H9 (cell line): ENCODE measurements around the gene SLC34A1. TPM values are rescaled to one million over a fixed set of nuclear protein-coding genes. Genes with fewer than 3 reads are reported as not detected.

Experiments
- DNase-seq: peaks from one replicate; pipeline ENCODE4 v3.0.0-alpha.2; 2017
- H2AFZ ChIP-seq: one replicate; pipeline ENCODE4 v1.6.1; 2013; ENCODE audit warnings: mild to moderate bottlenecking, low read length, control low read depth, moderate library complexity
- H2AK5ac ChIP-seq: 2 replicates; pipeline ENCODE4 v1.6.1; 2013; ENCODE audit warnings: low read length, control low read depth, mixed read lengths; ENCODE audit not compliant: insufficient read length
- H2BK120ac ChIP-seq: one replicate; pipeline ENCODE4 v1.6.1; 2013; ENCODE audit warnings: low read depth, mild to moderate bottlenecking, low read length, control low read depth, inconsistent platforms; ENCODE audit not compliant: poor library complexity, severe bottlenecking
- H2BK12ac ChIP-seq: 2 replicates; pipeline ENCODE4 v1.6.1; 2013; ENCODE audit warnings: low read length, control low read depth, mixed read lengths, low read depth; ENCODE audit not compliant: insufficient read length
- H2BK15ac ChIP-seq: 2 replicates; pipeline ENCODE4 v1.6.1; 2013; ENCODE audit warnings: low read depth, low read length, control low read depth
- H2BK20ac ChIP-seq: one replicate; pipeline ENCODE4 v1.6.1; 2013; ENCODE audit warnings: low read depth, mild to moderate bottlenecking, low read length, control low read depth, inconsistent platforms; ENCODE audit not compliant: poor library complexity, severe bottlenecking
- H2BK5ac ChIP-seq: 2 replicates; pipeline ENCODE4 v1.6.1; 2013; ENCODE audit warnings: low read length, control low read depth, mixed read lengths; ENCODE audit not compliant: insufficient read length
- H3K14ac ChIP-seq: 2 replicates; pipeline ENCODE4 v1.6.1; 2013; ENCODE audit warnings: low read length, control low read depth; ENCODE audit not compliant: insufficient read depth
- H3K18ac ChIP-seq: 2 replicates; pipeline ENCODE4 v1.6.1; 2013; ENCODE audit warnings: low read depth, mild to moderate bottlenecking, mixed read lengths, low read length, control low read depth; ENCODE audit not compliant: insufficient read length
- H3K23ac ChIP-seq: 2 replicates; pipeline ENCODE4 v1.6.1; 2013; ENCODE audit warnings: low read length, control low read depth, mixed read lengths, low read depth; ENCODE audit not compliant: insufficient read length
- H3K23me2 ChIP-seq: 2 replicates; pipeline ENCODE4 v1.6.1; 2013; ENCODE audit warnings: low read depth, mild to moderate bottlenecking, mixed read lengths, low read length, control low read depth; ENCODE audit not compliant: insufficient read length, poor library complexity, severe bottlenecking
- H3K27ac ChIP-seq: 2 replicates; pipeline ENCODE4 v1.5.1; 2013; ENCODE audit warnings: low read length, control low read depth, mixed read lengths, low read depth; ENCODE audit not compliant: insufficient read length
- H3K27me3 ChIP-seq: 2 replicates; pipeline ENCODE4 v1.6.1; 2013; ENCODE audit warnings: low read length, control low read depth, inconsistent platforms; ENCODE audit not compliant: insufficient read depth
- H3K4ac ChIP-seq: 2 replicates; pipeline ENCODE4 v1.6.1; 2013; ENCODE audit warnings: low read depth, mild to moderate bottlenecking, control low read depth, inconsistent platforms, low read length, moderate library complexity
- H3K4me1 ChIP-seq: 2 replicates; pipeline ENCODE4 v1.6.1; 2013; ENCODE audit warnings: low read length, control low read depth, inconsistent platforms; ENCODE audit not compliant: insufficient read depth
- H3K4me2 ChIP-seq: 2 replicates; pipeline ENCODE4 v1.6.1; 2013; ENCODE audit warnings: low read length, control low read depth, mixed read lengths; ENCODE audit not compliant: insufficient read length, insufficient read depth
- H3K56ac ChIP-seq: 2 replicates; pipeline ENCODE4 v1.6.1; 2013; ENCODE audit warnings: low read depth, mild to moderate bottlenecking, mixed read lengths, low read length, control low read depth; ENCODE audit not compliant: insufficient read length
- H3K79me1 ChIP-seq: 2 replicates; pipeline ENCODE4 v1.6.1; 2013; ENCODE audit warnings: low read depth, mild to moderate bottlenecking, moderate library complexity, low read length, control low read depth, inconsistent platforms; ENCODE audit not compliant: insufficient read depth, poor library complexity, severe bottlenecking
- H3K79me2 ChIP-seq: 2 replicates; pipeline ENCODE4 v1.6.1; 2013; ENCODE audit warnings: low read length, control low read depth, inconsistent platforms; ENCODE audit not compliant: insufficient read depth
- H3K9ac ChIP-seq: 2 replicates; pipeline ENCODE4 v1.6.1; 2013; ENCODE audit warnings: low read length, control low read depth, mixed read lengths; ENCODE audit not compliant: insufficient read length; ENCODE audit errors: extremely low read depth
- H3K9me3 ChIP-seq: one replicate; pipeline ENCODE4 v1.6.1; 2013; ENCODE audit warnings: low read depth, low read length, inconsistent platforms; ENCODE audit not compliant: control insufficient read depth
- H3T11ph ChIP-seq: one replicate; pipeline ENCODE4 v1.6.1; 2013; ENCODE audit warnings: mild to moderate bottlenecking, low read length, control low read depth, inconsistent platforms
- H4K20me1 ChIP-seq: one replicate; pipeline ENCODE4 v1.6.1; 2013; ENCODE audit not compliant: control insufficient read depth, insufficient read length, insufficient read depth
- H4K5ac ChIP-seq: 2 replicates; pipeline ENCODE4 v1.6.1; 2013; ENCODE audit warnings: low read depth, mild to moderate bottlenecking, mixed read lengths, low read length, control low read depth; ENCODE audit not compliant: insufficient read length
- H4K8ac ChIP-seq: replicated peaks from 2 replicates; pipeline ENCODE4 v1.6.1; 2013; ENCODE audit warnings: low read length, control low read depth, mixed read lengths, low read depth; ENCODE audit not compliant: insufficient read length
- H4K91ac ChIP-seq: 2 replicates; pipeline ENCODE4 v1.6.1; 2013; ENCODE audit warnings: low read depth, mild to moderate bottlenecking, moderate library complexity, mixed read lengths, low read length, control low read depth; ENCODE audit not compliant: insufficient read length
- H3K27ac Mint-ChIP-seq, 3 experiments: 2 replicates in 2 of 3; 3 replicates in 1 of 3; pipeline ENCODE4 v1.8.0; 2020 to 2021; ENCODE audit warnings: mixed read lengths in 3 of 3, mild to moderate bottlenecking in 1 of 3, moderate library complexity in 1 of 3
- H3K27me3 Mint-ChIP-seq: 2 replicates; pipeline ENCODE4 v1.8.0; 2021; ENCODE audit warnings: low read depth, mild to moderate bottlenecking, moderate library complexity, mixed read lengths
- H3K36me3 Mint-ChIP-seq, 3 experiments: 2 replicates in 2 of 3; 3 replicates in 1 of 3; pipeline ENCODE4 v1.8.0; 2020 to 2021; ENCODE audit warnings: low read depth in 3 of 3, mixed read lengths in 3 of 3; ENCODE audit not compliant: insufficient read depth in 1 of 3
- H3K4me1 Mint-ChIP-seq, 2 experiments: 2 replicates each; pipeline ENCODE4 v1.8.0; 2020; ENCODE audit warnings: mixed read lengths in 2 of 2
- H3K4me3 Mint-ChIP-seq, 2 experiments: 2 replicates in 1 of 2; 3 replicates in 1 of 2; pipeline ENCODE4 v1.8.0; 2020 to 2021; ENCODE audit warnings: mild to moderate bottlenecking in 2 of 2, mixed read lengths in 2 of 2, moderate library complexity in 1 of 2
- H3K9me3 Mint-ChIP-seq, 2 experiments: 2 replicates in 1 of 2; 3 replicates in 1 of 2; pipeline ENCODE4 v1.8.0; 2020; ENCODE audit warnings: mild to moderate bottlenecking in 2 of 2, mixed read lengths in 2 of 2, moderate library complexity in 1 of 2
- CTCF ChIP-seq: fragments of 200-600 bp; sonication (generic); conservative IDR thresholded peaks from 3 replicates; pipeline ENCODE4 v1.8.0; 2021; ENCODE audit warnings: antibody characterized with exemption, mild to moderate bottlenecking
- WGBS: extraction: QIAGEN DNeasy Blood & Tissue Kit; methylation state at CpG from one replicate; pipeline ENCODE4 v1.1.7; 2013; ENCODE audit warnings: missing lambda C conversion rate, low lambda C conversion rate, mixed read lengths; ENCODE audit not compliant: insufficient read length; ENCODE audit errors: extremely low coverage; 5-methylcytosine and 5-hydroxymethylcytosine counted together
- total RNA-seq: library from RNA; stranded (reverse); gene quantifications from 2 replicates; pipeline ENCODE4 v1.2.1, GENCODE V29; 2021

Gene SLC34A1
- total RNA-seq, 1 experiment from 2014 or later = not detected

- H4K5ac ChIP-seq = no peak overlapping the region
- no peak overlapping the region for H2BK12ac ChIP-seq
- no peak overlapping the region for H4K8ac ChIP-seq
- no peaks in the 10 kb centered on the region for H3K27me3 ChIP-seq
- H2AK5ac ChIP-seq = no peak overlapping the region
- H3K4me2 ChIP-seq = no peak overlapping the region
- H3K23me2 ChIP-seq = no peaks in the 10 kb centered on the region
- no peak overlapping the region for H3K4ac ChIP-seq
- TF ChIP-seq CTCF = no peak
- WGBS = no CpG with 5 or more reads among the region's 6 CpGs
- no peak overlapping the region for H3K4me3 Mint-ChIP-seq
- H3K27ac Mint-ChIP-seq = no peak overlapping the region
- peaks cover 8 to 9% of the 10 kb centered on the region in 2 experiments for H3K4me1 Mint-ChIP-seq
- no peak overlapping the region for H4K91ac ChIP-seq
- H3K9me3 ChIP-seq = no peaks in the 10 kb centered on the region
- no peaks in the 10 kb centered on the region for H3K9me3 Mint-ChIP-seq
- H2BK120ac ChIP-seq = no peak overlapping the region
- H3K9ac ChIP-seq = no peak overlapping the region
- H3K18ac ChIP-seq = no peak overlapping the region
- H3T11ph ChIP-seq = no peak overlapping the region
- H3K27ac ChIP-seq = no peak overlapping the region
- no peaks in the 10 kb centered on the region for H4K20me1 ChIP-seq
- H3K79me1 ChIP-seq = no peaks in the 10 kb centered on the region
- peaks cover 7% of the 10 kb centered on the region; the same call in 1 of the 2 replicates for H3K79me2 ChIP-seq
- peaks cover 8 to 43% (median 39%) of the 10 kb centered on the region in 3 experiments; a peak in 6 of 7 replicates for H3K36me3 Mint-ChIP-seq
- no peak overlapping the region for H2BK20ac ChIP-seq
- no peak overlapping the region for H2AFZ ChIP-seq
- DNase-seq = no peak
- H3K4me1 ChIP-seq = no peaks in the 10 kb centered on the region
- H2BK5ac ChIP-seq = no peak overlapping the region
- H3K27me3 Mint-ChIP-seq = no peaks in the 10 kb centered on the region
- no peak overlapping the region for H3K14ac ChIP-seq
- H3K56ac ChIP-seq = no peak overlapping the region
- H2BK15ac ChIP-seq = no peak overlapping the region
- no peak overlapping the region for H3K23ac ChIP-seq
Observed at GRCh38 chr5:177344891-177345290, 39.3 kb upstream of the SLC34A1 start.
